MM.1S (cell line): ENCODE measurements around the gene PTPRN2.
"Not testable (repeated sequence)": the region's sequence is repeated elsewhere in the genome, so short reads cannot be mapped to it uniquely, and the experiment has no call there.

Source experiments
- DNase-seq: peaks from one replicate; pipeline ENCODE4 v3.0.0-alpha.2; 2015
- H2AFZ ChIP-seq: fragments of 300-600 bp; sonication (generic); 2 replicates; pipeline ENCODE4 v1.6.0; 2016; ENCODE audit warnings: antibody characterized with exemption, low read length
- H3F3A ChIP-seq: fragments of 300-600 bp; sonication (generic); 2 replicates; pipeline ENCODE4 v1.6.1; 2016; ENCODE audit warnings: mild to moderate bottlenecking, antibody characterized with exemption, low read length, moderate library complexity, mixed read lengths; ENCODE audit not compliant: insufficient read depth
- H3K27ac ChIP-seq: fragments of 300-600 bp; sonication (generic); 2 replicates; pipeline ENCODE4 v1.5.1; 2016; ENCODE audit warnings: mild to moderate bottlenecking, low read length
- H3K27me3 ChIP-seq: fragments of 300-600 bp; sonication (generic); replicated peaks from 2 replicates; pipeline ENCODE4 v1.6.0; 2016; ENCODE audit warnings: low read length; ENCODE audit not compliant: insufficient read depth
- H3K36me3 ChIP-seq: fragments of 300-600 bp; sonication (generic); replicated peaks from 2 replicates; pipeline ENCODE4 v1.6.1; 2016; ENCODE audit warnings: mild to moderate bottlenecking, low read length, mixed read lengths; ENCODE audit not compliant: insufficient read depth
- H3K4me1 ChIP-seq: fragments of 300-600 bp; sonication (generic); 2 replicates; pipeline ENCODE4 v1.6.1; 2016; ENCODE audit warnings: low read length, mixed read lengths
- H3K4me2 ChIP-seq: fragments of 300-600 bp; sonication (generic); 2 replicates; pipeline ENCODE4 v1.6.0; 2016; ENCODE audit warnings: low read depth, low read length
- H3K4me3 ChIP-seq: fragments of 300-600 bp; sonication (generic); 2 replicates; pipeline ENCODE4 v1.5.1; 2016; ENCODE audit warnings: low read length, mixed read lengths
- H3K79me2 ChIP-seq: fragments of 300-600 bp; sonication (generic); 2 replicates; pipeline ENCODE4 v1.6.1; 2016; ENCODE audit warnings: mixed run types, low read length, mixed read lengths
- H3K9ac ChIP-seq: fragments of 300-600 bp; sonication (generic); 2 replicates; pipeline ENCODE4 v1.6.1; 2016; ENCODE audit warnings: low read length, mixed read lengths
- H3K9me2 ChIP-seq: fragments of 300-600 bp; sonication (generic); replicated peaks from 2 replicates; pipeline ENCODE4 v1.6.1; 2016; ENCODE audit warnings: mild to moderate bottlenecking, low read length, mixed read lengths; ENCODE audit not compliant: insufficient read depth
- H3K9me3 ChIP-seq: fragments of 300-600 bp; sonication (generic); replicated peaks from 2 replicates; pipeline ENCODE4 v1.6.1; 2016; ENCODE audit warnings: mild to moderate bottlenecking, low read length, mixed read lengths; ENCODE audit not compliant: insufficient read depth
- H4K20me1 ChIP-seq: fragments of 300-600 bp; sonication (generic); 2 replicates; pipeline ENCODE4 v1.6.1; 2016; ENCODE audit warnings: mild to moderate bottlenecking, low read length, moderate library complexity, mixed read lengths; ENCODE audit not compliant: insufficient read depth
- CTCF ChIP-seq: fragments of 300-600 bp; sonication (generic); IDR thresholded peaks from 2 replicates; pipeline ENCODE4 v1.5.1; 2016; ENCODE audit warnings: antibody characterized with exemption, low read length, mixed read lengths
- EZH2 ChIP-seq: fragments of 300-600 bp; sonication (generic); optimal IDR thresholded peaks from 2 replicates; pipeline ENCODE3; 2017; ENCODE audit warnings: low read depth, mild to moderate bottlenecking, antibody characterized with exemption, low read length, mixed read lengths
- EZH2phosphoT487 ChIP-seq: fragments of 300-600 bp; sonication (generic); IDR thresholded peaks from 2 replicates; pipeline ENCODE4 v1.6.1; 2018; ENCODE audit warnings: antibody characterized with exemption, low read length

Gene PTPRN2

GRCh38 chr7:157700231-157701005, 887.2 kb downstream of the PTPRN2 start:
- H3K4me1 ChIP-seq, result no peaks in the 10 kb centered on the region
- no peak overlapping the region for H3K4me2 ChIP-seq
- no peak overlapping the region for H3K4me3 ChIP-seq
- no peaks in the 10 kb centered on the region for H3K36me3 ChIP-seq
- peaks cover 76% of the 10 kb centered on the region for H3K27me3 ChIP-seq
- H3K79me2 ChIP-seq, result no peaks in the 10 kb centered on the region
- no peak for TF ChIP-seq EZH2phosphoT487
- TF ChIP-seq EZH2, result no peak
- no peak for TF ChIP-seq CTCF
- H3K9me3 ChIP-seq, result no peaks in the 10 kb centered on the region
- no peak overlapping the region for H3K27ac ChIP-seq
- H3K9me2 ChIP-seq, result no peaks in the 10 kb centered on the region
- no peaks in the 10 kb centered on the region for H4K20me1 ChIP-seq
- no peaks in the 10 kb centered on the region for H3F3A ChIP-seq
- no peak overlapping the region for H2AFZ ChIP-seq
- H3K9ac ChIP-seq, result no peak overlapping the region
- DNase-seq, result no peak

GRCh38 chr7:157699357-157700013, 888.1 kb downstream of the PTPRN2 start:
- DNase-seq, result no peak
- H3K27me3 ChIP-seq, result peaks cover 74% of the 10 kb centered on the region
- H3K4me2 ChIP-seq, result no peak overlapping the region
- H3K4me1 ChIP-seq, result no peaks in the 10 kb centered on the region
- TF ChIP-seq CTCF (no peak), EZH2phosphoT487 (no peak), EZH2 (no peak)
- no peaks in the 10 kb centered on the region for H4K20me1 ChIP-seq
- no peaks in the 10 kb centered on the region for H3K79me2 ChIP-seq
- H2AFZ ChIP-seq, result no peak overlapping the region
- H3K27ac ChIP-seq, result no peak overlapping the region
- H3K9me3 ChIP-seq, result no peaks in the 10 kb centered on the region
- H3K36me3 ChIP-seq, result no peaks in the 10 kb centered on the region
- no peaks in the 10 kb centered on the region for H3K9me2 ChIP-seq
- H3K4me3 ChIP-seq, result no peak overlapping the region
- no peaks in the 10 kb centered on the region for H3F3A ChIP-seq
- no peak overlapping the region for H3K9ac ChIP-seq

DNA sequence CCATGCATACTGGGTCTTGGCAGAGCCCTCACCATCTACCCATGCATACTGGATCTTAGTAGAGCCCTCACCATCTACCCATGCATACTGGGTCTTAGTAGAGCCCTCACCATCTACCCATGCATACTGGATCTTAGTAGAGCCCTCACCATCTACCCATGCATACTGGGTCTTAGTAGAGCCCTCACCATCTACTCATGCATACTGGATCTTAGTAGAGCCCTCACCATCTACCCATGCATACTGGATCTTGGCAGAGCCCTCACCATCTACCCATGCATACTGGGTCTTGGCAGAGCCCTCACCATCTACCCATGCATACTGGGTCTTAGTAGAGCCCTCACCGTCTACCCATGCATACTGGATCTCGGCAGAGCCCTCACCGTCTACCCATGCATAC, 890.3 kb downstream of the PTPRN2 start:
- not testable (repeated sequence) for H3K9ac ChIP-seq, H3K27ac ChIP-seq, H3K9me2 ChIP-seq, H3K4me1 ChIP-seq, H4K20me1 ChIP-seq, H3K36me3 ChIP-seq, H3K79me2 ChIP-seq, H2AFZ ChIP-seq, DNase-seq, H3K4me2 ChIP-seq, H3F3A ChIP-seq, H3K4me3 ChIP-seq, H3K9me3 ChIP-seq
- peaks cover 65% of the 10 kb centered on the region for H3K27me3 ChIP-seq

GRCh38 chr7:157695609-157696008, 892.0 kb downstream of the PTPRN2 start:
- H3F3A ChIP-seq, H4K20me1 ChIP-seq, H3K36me3 ChIP-seq, H3K9me2 ChIP-seq, H3K79me2 ChIP-seq, H3K4me1 ChIP-seq, H3K4me3 ChIP-seq, H3K9ac ChIP-seq, H3K9me3 ChIP-seq, H3K4me2 ChIP-seq, H2AFZ ChIP-seq, DNase-seq, H3K27ac ChIP-seq: not testable (repeated sequence)
- peaks cover 58% of the 10 kb centered on the region for H3K27me3 ChIP-seq
